Islet precursor cell (in vitro differentiated cells): ENCODE results near the gene LTBP3.

Source experiments
- DNase-seq: peaks from one replicate; pipeline ENCODE4 v3.0.0-alpha.2; 2018

LTBP3 gene

GRCh38 chr11:65553301-65554001 is 4.7 kb downstream of the LTBP3 start:
- DNase-seq, result peak; percentile 77

- DNase-seq, result no peak
These were observed 5.7 kb downstream of the LTBP3 start for GRCh38 chr11:65552388-65552951.

GRCh38 chr11:65551572-65552387 is 6.4 kb downstream of the LTBP3 start:
- no peak for DNase-seq

- no peak for DNase-seq
These were observed 9.1 kb downstream of the LTBP3 start for GRCh38 chr11:65549096-65549495.

GRCh38 chr11:65548395-65548794 is 9.8 kb downstream of the LTBP3 start:
- DNase-seq, result no peak

- no peak for DNase-seq
These were observed 10.6 kb downstream of the LTBP3 start for GRCh38 chr11:65547446-65548125.

- peak; percentile 95 for DNase-seq
These were observed 11.8 kb downstream of the LTBP3 start for GRCh38 chr11:65546217-65546958.

GRCh38 chr11:65545853-65546216 is 12.3 kb downstream of the LTBP3 start:
- no peak for DNase-seq

GRCh38 chr11:65542738-65543390 is 15.3 kb downstream of the LTBP3 start:
- no peak for DNase-seq

- DNase-seq, result no peak
These were observed 16.8 kb downstream of the LTBP3 start for GRCh38 chr11:65541093-65541982.

- peak; percentile 97 for DNase-seq
These were observed 17.7 kb downstream of the LTBP3 start for GRCh38 chr11:65540290-65541092.

- DNase-seq, result no peak
These were observed 18.3 kb downstream of the LTBP3 start for GRCh38 chr11:65539744-65540289.

- DNase-seq, result peak; percentile 68
These were observed 19.0 kb downstream of the LTBP3 start for GRCh38 chr11:65538915-65539743.

GRCh38 chr11:65538232-65538914 is 19.8 kb downstream of the LTBP3 start:
- DNase-seq, result peak; percentile 52

GRCh38 chr11:65537620-65538231 is 20.4 kb downstream of the LTBP3 start:
- no peak for DNase-seq

GRCh38 chr11:65537296-65537597 is 20.9 kb downstream of the LTBP3 start:
- DNase-seq, result peak; percentile 40

GRCh38 chr11:65536412-65537295 is 21.5 kb downstream of the LTBP3 start:
- peak; percentile 53 for DNase-seq
